Measurements from ENCODE around the gene SCARB1. TPM values are rescaled to one million over a fixed set of nuclear protein-coding genes. Genes with fewer than 3 reads are reported as not detected.

Gene SCARB1
- total and polyA plus RNA-seq, 9 of the 15 experiments (the other 6 are each of a cell fraction or from before 2014, with no cell fraction given) = 0.56 to 157 (median 52.8) TPM

DNA sequence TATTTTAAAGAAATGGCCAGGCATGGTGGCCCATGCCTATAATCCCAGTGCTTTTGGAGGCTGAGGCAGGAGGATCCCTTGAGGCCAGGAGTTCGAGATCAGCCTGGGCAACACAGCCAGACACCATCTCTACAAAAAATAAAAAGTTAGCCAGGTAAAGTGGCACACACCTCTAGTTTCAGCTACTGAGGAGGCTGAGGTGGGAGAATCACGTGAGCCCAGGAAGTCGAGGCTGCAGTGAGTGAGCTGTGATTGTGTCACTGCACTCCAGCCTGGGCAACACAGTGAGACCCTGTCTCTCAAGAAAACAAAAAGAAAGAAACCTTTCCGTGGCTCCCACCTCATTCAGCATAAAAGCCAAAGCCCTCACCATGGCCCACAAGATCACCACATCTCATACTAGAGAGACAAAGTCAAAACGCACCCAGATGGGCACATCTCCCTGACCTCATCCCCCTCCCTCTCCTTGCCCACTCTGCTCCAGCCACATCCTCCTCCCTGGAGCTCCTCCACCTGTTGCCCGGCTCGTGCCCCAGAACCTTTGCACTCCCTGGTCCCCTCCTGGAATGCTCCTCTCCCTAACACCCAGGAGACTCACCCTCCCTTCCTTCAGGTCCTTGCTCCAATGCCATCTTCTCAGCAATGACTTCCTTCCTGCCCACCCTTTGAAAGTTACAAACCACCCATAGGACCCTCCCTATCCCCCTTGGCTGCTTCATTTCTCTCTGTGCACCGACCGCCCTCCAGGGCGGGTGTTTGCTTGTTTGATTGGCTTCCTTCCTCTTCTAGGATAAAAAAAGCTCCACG lies 4.8 kb upstream of the SCARB1 start (continued):
- TF ChIP-seq, protein P1, sequence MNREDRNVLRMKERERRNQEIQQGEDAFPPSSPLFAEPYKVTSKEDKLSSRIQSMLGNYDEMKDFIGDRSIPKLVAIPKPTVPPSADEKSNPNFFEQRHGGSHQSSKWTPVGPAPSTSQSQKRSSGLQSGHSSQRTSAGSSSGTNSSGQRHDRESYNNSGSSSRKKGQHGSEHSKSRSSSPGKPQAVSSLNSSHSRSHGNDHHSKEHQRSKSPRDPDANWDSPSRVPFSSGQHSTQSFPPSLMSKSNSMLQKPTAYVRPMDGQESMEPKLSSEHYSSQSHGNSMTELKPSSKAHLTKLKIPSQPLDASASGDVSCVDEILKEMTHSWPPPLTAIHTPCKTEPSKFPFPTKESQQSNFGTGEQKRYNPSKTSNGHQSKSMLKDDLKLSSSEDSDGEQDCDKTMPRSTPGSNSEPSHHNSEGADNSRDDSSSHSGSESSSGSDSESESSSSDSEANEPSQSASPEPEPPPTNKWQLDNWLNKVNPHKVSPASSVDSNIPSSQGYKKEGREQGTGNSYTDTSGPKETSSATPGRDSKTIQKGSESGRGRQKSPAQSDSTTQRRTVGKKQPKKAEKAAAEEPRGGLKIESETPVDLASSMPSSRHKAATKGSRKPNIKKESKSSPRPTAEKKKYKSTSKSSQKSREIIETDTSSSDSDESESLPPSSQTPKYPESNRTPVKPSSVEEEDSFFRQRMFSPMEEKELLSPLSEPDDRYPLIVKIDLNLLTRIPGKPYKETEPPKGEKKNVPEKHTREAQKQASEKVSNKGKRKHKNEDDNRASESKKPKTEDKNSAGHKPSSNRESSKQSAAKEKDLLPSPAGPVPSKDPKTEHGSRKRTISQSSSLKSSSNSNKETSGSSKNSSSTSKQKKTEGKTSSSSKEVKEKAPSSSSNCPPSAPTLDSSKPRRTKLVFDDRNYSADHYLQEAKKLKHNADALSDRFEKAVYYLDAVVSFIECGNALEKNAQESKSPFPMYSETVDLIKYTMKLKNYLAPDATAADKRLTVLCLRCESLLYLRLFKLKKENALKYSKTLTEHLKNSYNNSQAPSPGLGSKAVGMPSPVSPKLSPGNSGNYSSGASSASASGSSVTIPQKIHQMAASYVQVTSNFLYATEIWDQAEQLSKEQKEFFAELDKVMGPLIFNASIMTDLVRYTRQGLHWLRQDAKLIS (CRISPR knock-in tag; IDR thresholded peaks at IDR 0.05) = 0 out of 2 replicates have a peak, but pooled peaks have one; percentile 11
- TF ChIP-seq ZNF263 (CRISPR knock-in tag; IDR thresholded peaks at IDR 0.05; ENCODE audit: borderline replicate concordance) (0 out of 2 replicates have a peak, but pooled peaks have one; percentile 8), ZNF12 (CRISPR knock-in tag; IDR thresholded peaks at IDR 0.05) (no peak)

- DNase-seq (ENCODE audit: extremely low read depth in 1 of 4, low spot score in 3 of 4) = peak in 2 of 4 experiments; percentile 49 to 72
- Histone ChIP-seq H3K27ac (ENCODE audit: extremely low read depth, low read depth, low read length) (peak overlapping the region; percentile 86), H3K4me3 (no peak overlapping the region), H2AFZ (ENCODE audit: low read depth, low read length) (peak overlapping the region; percentile 94), H3K9me1 (ENCODE audit: control insufficient read depth, insufficient read depth, low read length) (no peaks in the 10 kb centered on the region), H3K4me2 (ENCODE audit: insufficient read depth, low read length) (peak overlapping the region; percentile 80), H3K27me3 (ENCODE audit: control insufficient read depth in 2 of 2, insufficient read depth in 2 of 2, low read length in 2 of 2) (no peaks in the 10 kb centered on the region), H4K20me1 (replicated peaks; ENCODE audit: control insufficient read depth, insufficient read depth, low read length) (peaks cover 5% of the 10 kb centered on the region; the same call in 1 of the 2 replicates), H3K4me1 (replicated peaks in 1 of 2; ENCODE audit: control insufficient read depth in 2 of 2, insufficient read depth in 2 of 2, low read length in 2 of 2) (peaks cover 45 to 57% of the 10 kb centered on the region in 2 experiments), H3K36me3 (ENCODE audit: control insufficient read depth, insufficient read depth, low read length) (no peaks in the 10 kb centered on the region; the same call in 2 of the 3 replicates), H3K79me2 (ENCODE audit: control insufficient read depth, insufficient read depth, low read length) (peaks cover 17% of the 10 kb centered on the region), H3K9ac (ENCODE audit: insufficient read depth in 1 of 2, low read depth in 2 of 2, low read length in 2 of 2) (peak overlapping the region; percentile 64 to 81; a peak in 3 of 4 replicates), H3K9me3 (replicated peaks; ENCODE audit: control insufficient read depth, insufficient read depth, low read depth, low read length) (no peaks in the 10 kb centered on the region)
- 6% methylated on average over 6 of the region's 6 CpGs for WGBS (ENCODE audit: insufficient coverage, low coverage, missing lambda C conversion rate)
- POLR2A ChIA-PET = interaction anchor here (0.7 to 3.2 kb wide), 4 partner anchors 12 to 1485 kb away, joined by 3 to 21 read pairs (median 6); no protein-coding TSS in a partner anchor
- ATAC-seq = no peak
- in situ Hi-C loops (cut with MboI) = no loop called here
- CTCF ChIA-PET (ENCODE audit: low intra/inter-chr PET ratio) = no interaction called here
- intact Hi-C loops (cut with micrococcal nuclease) = loop anchor here (1.0 kb wide), 1 partner anchor 73 kb away; no protein-coding TSS in a partner anchor
- FAIRE-seq = peak; percentile 78
- no TSS peak for BruUV-seq (replicated peaks)
- TF ChIP-seq ATF1 (CRISPR knock-in tag; IDR thresholded peaks at IDR 0.05) = no peak
- TF ChIP-seq ATF1 (tag; IDR thresholded peaks at IDR 0.05) = 0 out of 2 replicates have a peak, but pooled peaks have one; percentile 39
- no peak for TF ChIP-seq KLF10 (CRISPR knock-in tag; IDR thresholded peaks at IDR 0.05)
- TF ChIP-seq ZNF551 (CRISPR knock-in tag; IDR thresholded peaks at IDR 0.05) = no peak
- TF ChIP-seq ZNF507 (tag; conservative IDR thresholded peaks at IDR 0.05) = no peak
- TF ChIP-seq SREBF1 (IDR thresholded peaks at IDR 0.05; ENCODE audit: borderline replicate concordance, low read depth, low read length) = no peak
- no peak for TF ChIP-seq KLF1 (tag; IDR thresholded peaks at IDR 0.05)
- no peak for TF ChIP-seq ARNT (IDR thresholded peaks at IDR 0.05)
- TF ChIP-seq PTTG1 (tag; IDR thresholded peaks at IDR 0.05; ENCODE audit: low read depth) = peak; percentile 52; the same call in 1 of the 2 replicates
- no peak for TF ChIP-seq ZBTB43 (CRISPR knock-in tag; IDR thresholded peaks at IDR 0.05)
- 0 out of 4 replicates have a peak, but pooled peaks of 1 of the 2 experiments have one; percentile 18 for TF ChIP-seq MAZ (CRISPR knock-in tag; conservative IDR thresholded peaks at IDR 0.05 in 1 of 2, IDR thresholded peaks at IDR 0.05 in 1 of 2)
Observed at GRCh38 chr12:124867401-124867930, 3.8 kb upstream of the SCARB1 start.
